Stromal cell of bone marrow (primary cell): ENCODE measurements around the gene PCSK4.
"Not testable (repeated sequence)": the region's sequence is repeated elsewhere in the genome, so short reads cannot be mapped to it uniquely, and the experiment has no call there.

Source experiments
- DNase-seq: peaks from one replicate; pipeline ENCODE4 v3.0.0-alpha.2; 2012; ENCODE audit warnings: low read depth

The PCSK4 gene

DNA sequence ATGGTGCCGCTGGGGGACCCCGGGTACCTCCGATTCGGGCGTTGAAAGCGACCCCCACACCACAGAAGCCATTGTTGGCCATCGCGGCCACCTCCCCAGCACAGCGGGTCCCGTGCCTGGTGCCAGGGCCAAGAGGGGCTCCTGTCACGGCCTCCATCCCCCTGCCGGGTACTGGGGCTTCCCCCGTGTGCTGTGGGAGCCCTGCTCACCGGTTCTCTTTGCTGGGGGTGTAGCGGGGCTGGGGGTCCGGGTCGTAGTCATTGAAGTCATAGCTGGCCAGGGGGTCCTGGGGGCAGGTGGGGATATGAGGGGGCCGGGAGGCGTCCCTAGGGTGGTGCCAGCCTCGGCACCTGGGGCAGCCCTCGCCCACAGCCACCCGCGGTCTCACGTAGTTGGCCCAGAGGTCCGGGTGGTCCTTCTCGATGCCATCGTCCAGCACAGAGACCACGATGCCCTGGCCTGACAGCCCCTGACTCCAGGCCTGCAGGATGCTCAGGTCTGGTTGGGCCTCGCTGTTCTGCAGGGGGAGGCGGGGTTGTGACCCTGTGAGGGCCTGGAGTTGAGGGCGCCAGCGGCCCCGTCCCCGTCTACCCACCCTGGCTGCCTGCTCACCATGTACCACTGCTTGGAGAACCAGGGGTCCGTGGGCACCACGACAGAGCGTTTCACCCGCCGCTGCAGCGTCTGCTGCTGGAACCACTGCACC lies 2.4 kb downstream of the PCSK4 start:
- DNase-seq, result no peak

DNA sequence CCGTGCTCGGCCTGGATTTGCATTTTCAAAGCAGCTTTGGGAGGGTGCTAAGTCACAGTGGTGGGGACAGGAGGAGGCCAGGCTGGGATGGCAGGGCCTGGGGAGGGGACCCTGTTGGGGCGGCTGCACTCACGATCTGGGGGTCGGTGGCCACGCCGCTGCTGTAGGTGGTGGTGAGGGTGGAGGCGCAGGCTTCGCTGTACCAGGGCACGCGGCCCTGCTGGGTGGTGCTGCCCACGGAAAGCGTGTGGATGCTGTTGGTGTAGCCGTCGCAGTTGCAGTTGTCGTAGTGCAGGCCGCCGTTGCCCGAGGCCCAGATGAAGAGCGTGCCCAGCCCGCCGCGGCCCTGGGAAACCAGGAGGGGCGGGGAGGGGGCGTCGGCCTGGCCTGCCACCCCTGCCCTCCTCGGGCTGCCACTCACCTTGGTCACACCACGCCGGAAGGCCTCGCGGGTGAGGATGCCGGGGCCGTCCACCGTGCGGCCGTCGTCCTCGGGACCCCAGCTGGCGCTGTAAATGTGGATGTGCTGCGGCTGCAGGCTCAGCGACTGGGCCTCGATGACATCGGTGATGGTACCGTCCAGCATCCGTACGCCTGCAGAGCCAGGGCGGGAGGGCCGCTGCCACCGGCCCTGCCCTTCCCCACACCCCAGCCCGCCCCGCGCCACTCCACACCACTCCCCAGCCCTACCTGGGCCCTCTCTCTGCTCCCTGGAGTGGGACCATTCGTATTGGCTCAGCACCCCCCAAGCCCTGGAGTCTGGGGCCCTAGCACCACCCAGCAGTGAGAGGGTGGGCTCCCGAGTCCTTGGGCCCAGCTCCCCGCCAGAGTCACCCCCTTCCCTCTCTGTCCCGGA lies 3.2 kb downstream of the PCSK4 start:
- no peak for DNase-seq

DNA sequence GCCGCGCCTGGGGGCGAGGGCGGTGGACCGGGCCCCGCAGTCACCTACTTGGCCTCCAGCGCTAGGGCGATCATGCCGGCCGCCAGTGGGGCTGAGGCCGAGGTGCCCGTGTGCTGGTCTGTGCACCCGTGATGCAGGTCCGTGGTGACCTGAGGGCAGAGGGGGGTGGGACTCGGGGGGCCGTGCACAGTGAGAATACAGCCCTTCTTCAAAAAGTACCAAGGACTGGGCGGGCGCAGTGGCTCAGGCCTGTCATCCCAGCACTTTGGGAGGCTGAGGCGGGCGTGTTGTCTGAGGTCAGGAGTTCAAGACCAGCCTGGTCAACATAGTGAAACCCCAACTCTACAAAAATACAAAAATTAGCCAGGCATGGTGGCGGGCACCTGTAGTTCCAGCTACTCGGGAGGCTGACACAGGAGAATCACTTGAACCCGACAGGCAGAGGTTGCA lies 6.1 kb downstream of the PCSK4 start:
- no peak for DNase-seq

DNA sequence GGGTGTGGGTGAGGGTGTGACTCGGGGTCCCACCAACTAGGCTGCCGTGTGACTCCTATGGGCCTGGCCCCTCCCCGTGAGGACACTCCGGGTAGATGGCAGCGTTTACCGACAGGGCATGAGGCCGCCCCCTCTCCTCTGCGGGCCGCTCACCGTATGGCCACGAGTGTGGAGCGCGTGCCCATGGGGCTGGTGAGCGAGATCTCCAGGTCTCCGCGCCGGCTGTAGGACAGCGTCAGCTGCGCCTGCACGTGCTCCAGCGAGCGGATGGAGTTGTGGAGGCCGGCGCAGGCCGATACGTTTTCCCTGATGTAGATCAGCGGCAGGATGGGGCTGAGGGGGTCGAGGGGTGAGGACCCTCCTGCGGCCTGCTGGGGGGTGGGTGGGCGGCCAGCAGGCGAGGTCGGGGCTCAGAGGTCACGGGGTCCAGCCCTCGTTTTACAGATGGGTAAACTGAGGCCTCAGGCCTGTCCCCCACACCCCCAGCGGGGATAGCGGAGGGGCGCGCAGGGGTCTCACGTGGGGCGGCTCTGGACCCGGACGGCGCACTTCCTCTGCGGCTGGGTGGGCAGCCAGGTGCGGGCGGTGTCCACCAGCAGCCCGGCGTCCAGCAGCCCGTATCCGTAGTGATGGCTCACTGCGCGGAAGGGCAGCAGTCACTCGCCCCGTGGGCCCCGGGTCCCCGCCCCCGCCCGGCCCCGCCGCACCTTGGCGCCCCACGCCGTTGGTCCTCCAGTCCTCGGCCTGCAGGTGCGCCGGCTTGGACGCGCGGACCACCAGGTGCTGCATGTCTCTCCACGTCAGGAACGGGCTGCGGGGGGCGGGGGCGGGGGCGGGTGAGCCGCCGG lies 6.8 kb downstream of the PCSK4 start:
- DNase-seq, result no peak

DNA sequence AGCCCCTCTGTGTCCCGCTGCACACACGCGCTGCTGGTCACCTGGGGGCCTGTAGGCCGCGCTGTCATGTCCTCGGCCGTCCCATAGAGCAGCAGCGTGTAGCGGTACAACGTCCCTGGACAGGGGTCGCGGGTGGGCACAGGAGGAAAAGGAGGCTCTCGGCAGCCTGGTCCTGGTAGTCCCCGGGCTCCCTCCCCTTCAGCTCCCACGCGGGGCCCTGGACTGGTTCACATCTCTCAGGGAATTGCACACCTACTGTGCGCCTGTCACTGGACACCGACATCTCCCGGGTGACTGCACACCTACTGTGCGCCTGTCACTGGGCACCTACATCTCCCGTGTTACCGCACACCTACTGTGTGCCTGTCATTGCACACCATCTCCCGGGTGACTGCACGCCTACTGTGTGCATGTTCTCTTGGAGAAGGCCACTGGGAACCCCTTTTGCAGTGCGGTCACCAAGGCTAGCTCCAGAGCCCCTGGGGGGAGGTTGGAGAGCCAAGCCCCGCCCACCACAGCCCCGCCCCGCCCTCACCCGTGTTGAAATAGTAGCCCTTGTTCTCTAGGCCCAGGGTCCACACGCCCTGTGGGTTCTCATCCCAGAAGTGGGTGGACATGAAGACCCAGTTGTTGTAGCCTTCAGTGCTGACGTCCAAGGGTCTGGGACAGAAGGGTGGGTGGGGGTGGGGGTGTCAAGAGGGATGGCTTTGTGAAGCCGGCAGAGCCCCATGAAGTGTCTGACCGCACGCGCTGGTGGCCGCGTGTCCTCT lies 7.6 kb downstream of the PCSK4 start:
- no peak for DNase-seq

DNA sequence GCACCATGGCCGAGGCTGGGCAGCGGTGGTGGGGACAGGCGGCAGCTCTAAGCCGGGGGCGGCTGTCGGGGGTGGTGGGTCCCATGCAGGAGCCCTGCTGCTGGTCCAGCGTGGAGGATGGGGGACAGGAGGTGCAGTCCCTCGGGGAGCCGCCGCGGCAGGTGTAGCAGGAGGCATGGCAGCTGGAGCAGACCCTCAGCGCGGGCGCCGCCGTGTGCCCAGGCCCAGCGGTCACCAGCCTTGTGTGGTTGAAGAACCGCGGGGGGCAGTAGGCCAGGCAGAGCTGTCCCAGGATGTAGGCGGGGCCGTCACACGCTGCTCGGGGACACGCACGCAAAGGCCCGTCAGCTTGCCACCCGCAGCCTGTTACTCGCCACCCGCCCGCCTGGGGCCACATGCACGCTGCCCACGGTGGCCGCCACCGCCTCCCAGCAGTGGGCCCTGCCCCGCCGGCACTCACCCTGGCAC lies 8.2 kb downstream of the PCSK4 start:
- no peak for DNase-seq

DNA sequence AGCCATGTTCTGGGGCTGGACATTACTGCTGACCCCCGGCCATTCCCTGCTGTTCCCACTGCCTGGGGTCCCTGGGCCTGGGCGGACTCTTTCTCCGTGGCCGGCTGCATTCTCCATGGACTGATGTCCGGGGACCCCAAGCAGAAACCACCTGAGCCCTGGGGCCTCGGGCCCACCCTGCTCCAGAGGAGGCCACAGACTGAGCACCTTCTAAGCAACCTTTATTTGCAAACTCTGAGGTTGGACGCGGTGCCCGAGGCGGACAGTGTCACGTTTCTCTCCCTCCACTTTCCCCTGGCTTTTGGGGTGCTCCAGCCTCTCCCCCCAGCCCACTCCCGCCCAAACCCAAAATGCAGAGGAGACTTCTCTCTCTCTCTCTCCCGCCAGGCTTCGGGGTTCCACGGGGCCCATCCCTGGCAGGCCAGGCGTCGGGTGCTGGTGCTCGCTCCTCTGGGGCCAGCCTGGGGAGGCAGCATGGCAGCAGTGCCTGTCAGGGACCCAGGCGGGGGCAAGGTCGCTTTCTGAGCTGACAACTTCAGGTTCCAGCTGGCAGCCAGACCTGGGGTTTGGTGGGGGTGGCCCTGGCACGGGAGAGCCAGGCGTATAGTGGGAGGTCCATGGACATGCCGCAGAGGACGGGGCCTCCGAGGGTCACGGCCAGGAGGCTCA lies 8.8 kb downstream of the PCSK4 start:
- no peak for DNase-seq

DNA sequence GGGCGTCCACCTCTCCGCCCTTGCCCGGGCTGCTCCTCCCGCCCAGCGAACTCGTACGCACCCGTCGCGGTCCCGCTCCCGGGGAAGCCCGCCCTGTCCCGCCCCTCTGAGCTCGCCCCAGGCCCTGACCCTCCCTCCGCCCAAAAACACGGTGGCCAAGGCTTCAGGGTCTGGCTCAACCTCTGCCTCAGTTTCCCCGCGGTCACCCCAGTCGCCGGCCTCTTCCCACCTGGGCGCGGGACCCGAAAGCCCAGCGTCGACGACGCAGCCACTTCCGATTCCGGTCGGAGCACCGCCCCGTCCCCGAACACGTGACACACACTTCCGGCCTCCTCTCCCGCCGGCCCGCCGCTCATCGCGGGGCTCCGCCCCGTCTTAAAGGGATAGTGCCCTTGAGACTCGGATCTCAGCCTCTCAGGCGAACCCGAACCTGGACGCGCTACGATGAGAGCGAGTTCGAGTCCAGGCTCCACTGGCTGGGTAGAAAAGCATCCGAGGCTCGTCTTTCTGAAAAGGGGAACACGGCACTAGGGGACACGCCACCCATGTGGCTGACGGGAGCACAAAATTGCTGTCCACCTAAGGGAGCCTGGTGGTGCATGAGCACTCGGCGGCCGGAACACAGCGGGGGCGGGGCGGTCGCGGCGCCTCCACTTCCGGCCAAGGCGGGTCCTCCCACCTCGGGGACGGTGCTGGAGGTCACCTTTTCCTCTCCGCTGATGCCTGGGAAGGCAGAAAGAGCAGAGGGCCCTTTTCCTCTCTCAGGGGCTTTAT lies 11.0 kb downstream of the PCSK4 start, which contains the start of gene C19orf25:
TSS of gene C19orf25 (minus strand) at position 282 of the 774 bp plus-strand sequence. CDS start 312 bp downstream, outside the sequence.
- DNase-seq, result peak; percentile 88

DNA sequence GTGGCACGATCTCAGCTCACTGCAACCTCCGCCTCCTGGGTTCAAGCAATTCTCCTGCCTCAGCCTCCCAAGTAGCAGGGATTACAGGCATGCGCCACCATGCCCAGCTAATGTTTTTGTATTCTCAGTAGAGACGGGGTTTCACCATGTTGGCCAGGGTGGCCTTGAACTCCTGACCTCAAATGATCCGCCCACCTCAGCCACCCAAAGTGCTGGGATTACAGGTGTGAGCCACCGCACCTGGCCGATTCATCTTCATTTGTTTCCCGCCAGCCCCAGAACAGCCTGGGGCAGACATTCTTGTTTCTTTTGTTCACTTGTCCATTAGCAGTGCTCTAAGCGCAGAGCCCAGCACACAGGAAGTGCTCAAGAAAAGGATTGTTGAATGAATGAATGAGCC lies 13.1 kb downstream of the PCSK4 start:
- not testable (repeated sequence) for DNase-seq

DNA sequence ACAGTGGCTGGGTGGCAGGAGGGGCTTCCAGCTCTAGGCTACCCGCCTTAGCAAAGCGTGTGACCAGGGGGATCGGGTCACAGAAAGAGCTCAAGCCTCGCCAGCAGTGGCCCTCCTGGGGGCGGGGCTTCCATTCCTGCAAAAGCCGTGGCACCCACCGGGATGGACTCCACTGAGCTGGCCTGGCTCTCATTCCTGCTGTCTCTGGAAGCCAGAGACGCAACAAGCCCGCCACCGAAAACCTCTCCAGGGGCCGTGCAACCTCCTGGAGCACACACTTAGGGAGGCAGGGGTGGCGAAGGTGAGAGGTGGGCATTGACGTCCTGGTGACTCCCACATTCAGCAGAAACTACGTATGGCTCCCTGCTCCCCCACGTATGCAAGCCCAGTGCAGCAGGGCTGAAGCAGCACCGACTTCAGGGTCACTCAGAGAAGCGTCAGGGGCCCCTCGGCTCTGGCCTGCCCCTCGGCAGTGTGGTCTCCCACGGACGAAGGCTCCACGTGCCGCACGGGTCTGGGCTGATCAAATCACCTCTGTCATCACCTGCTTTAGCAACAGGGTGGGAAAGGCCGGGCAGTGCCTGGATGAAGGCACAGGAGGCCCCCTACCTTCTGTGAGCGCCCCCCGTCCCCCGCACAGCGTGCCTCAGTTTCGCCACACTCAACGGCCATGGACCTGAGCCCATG lies 14.3 kb downstream of the PCSK4 start:
- DNase-seq, result no peak

DNA sequence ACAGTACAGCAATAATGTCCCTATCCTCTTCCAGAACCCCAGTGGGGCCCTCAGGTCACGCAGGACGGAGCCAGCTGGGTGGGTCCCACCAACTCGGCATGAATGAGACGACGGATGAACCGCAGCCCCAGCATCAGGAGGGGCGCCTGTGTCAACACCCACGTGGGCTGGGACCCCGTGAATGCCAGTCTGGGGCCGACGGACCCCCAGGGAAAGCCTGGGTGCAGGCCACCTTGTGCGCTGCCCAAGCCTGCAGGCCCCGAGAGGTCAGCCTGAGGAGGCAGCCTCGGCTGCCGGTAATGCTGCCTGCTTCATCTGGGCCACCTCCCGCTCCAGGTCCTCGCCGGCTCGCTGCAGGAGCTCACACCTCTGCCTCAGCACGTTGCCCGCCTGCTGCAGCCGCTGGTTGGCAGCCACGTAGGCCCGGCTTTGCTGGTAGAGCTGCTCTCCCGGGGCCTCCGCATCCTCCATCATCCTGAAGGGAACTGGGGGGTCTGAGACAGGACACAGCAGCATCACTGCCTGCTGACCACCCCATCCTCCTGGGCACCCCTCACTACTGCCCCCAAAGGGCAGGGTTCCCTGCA lies 15.3 kb downstream of the PCSK4 start:
- DNase-seq, result no peak

DNA sequence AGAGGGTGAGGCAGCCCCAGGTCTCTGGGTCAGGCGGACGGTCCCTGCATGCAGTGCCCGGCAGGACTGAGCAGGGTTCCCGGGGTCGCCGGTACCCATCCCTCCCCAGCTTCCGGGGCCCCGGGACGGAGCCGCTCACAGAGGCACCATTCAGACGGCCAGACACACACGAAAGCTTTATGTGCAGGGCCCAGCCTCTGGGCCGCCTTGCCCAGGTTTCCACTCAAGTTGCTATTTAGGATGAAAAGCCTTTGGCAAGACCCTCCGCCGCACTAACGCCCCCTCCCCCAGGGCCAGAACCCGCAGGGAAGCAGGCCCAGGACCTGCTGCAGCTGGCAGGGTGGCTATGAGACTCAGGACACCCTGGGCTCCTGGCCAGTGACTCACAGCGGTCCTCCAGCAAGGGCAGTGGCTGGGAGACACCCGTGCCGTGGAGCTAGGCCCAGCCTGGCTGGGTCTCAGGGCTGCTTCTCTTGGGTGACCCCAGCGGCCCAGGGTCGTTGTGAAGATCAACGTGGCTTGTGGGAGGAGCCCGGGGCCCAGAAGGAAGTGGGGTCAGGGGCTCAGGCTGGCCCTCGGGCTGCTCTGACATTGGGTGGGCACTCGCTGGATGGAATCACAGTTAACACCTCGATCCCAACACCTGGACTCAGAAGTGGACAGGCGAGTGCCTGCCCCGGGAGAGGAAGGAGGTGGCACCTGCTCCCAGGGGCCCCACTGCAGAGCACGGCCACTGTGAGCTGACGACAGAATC lies 16.0 kb downstream of the PCSK4 start:
- no peak for DNase-seq

DNA sequence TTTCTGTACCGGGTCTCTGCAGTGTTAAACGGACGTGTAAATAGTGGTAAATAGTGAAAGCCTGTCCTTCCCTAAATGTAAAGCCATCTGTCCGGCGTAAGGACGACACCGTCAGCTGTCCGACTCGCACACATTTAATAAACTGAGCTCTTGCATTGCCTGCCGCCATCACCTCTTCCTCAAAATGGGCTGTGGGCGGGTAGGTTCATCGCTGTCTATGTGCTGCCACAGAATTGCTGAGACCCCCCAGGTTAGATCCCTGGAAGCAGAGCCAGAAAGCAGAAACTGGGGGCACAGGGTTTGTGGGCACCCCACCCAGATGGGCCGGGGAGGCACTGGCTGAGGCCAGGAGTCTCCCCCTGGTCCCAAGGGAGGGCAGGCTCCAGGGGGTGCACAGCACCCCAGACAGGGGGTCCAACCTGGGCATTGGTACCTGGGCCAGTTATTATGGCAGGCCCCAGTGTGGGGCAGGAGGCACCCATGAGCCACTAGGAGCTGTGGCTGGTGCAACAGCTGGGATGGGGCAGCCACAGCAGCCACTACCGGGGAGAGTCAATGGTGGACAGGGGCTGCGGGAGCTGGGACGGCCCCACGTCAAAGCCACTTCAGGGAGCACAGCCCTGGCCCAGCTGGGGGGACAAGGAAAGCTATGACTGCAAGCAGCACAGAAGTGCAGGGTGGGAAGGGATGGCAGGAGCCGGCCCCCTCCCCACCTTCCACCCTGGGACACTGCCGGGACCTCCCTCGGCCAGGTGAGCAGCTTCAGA lies 16.9 kb downstream of the PCSK4 start:
- no peak for DNase-seq

DNA sequence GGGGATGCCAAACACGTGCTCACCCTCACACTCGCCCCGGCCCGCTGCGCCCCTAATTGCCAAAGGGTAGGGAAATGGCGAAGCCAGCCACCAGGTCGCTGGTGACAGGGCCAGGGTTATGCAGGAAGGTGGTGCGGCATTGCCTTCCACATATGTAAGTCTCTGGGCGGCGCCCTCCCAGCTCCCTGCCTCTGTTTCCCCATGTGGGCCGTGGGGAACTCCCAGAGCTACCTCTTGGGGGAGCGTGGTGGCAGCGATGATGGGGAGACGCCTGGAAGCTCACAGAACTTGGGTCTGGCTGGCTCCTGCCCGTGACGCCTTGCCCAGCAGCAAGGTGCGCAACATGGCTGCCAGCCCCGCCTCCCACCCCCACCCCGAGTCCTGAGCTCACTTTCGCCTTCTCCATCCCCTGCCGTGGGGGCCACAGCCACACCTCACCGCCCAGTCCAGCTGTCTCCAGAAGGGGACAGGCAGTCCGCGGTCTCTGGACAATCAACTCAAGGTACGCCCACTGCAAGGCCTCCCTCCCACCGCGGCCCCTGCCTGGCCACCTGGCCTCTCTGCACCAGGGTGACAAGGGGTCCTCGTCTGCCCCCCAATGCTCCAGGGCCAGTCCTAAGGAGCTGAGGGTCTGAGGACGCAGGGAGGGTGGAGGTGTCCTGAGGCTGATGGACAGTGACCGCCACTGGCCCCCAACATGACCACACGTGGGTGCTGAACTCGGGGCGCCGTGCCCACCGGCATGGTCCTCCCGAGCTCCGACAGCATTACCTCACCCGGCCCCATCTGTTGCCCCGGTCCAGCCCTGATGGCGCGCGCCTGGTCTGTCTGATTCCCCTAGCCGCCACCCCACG lies 17.7 kb downstream of the PCSK4 start:
- DNase-seq, result no peak

DNA sequence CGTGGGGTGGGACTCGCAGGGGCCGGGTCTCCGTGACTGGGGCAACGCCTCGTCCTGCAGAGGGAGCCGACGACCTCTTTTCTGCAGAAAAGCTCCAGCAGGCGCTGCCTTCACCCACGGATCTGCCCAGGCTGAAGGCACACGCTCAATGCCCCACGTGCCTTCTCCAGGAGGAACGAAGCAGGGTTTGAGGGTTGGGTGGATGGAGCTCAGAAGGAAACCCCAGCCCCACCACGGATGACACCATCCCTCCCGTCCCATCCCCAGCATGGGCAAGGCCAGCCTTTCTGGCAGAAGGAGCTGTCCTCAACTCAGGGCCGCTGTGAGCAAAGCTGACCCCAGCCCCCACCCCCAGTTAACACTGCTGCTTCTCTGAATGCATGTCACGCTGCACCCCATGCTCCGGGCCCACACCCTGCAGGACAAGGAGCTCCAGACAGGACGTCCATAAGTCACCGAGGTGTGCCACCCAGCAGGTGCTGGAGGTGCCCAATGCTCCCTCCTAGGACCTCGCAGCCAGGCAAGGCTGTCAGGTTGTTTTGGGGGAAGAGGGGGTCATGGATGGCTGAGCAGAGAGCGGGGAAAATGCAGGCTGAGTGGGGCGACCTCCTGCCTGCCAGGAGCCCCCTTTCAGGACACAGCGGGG lies 18.5 kb downstream of the PCSK4 start:
- no peak for DNase-seq

DNA sequence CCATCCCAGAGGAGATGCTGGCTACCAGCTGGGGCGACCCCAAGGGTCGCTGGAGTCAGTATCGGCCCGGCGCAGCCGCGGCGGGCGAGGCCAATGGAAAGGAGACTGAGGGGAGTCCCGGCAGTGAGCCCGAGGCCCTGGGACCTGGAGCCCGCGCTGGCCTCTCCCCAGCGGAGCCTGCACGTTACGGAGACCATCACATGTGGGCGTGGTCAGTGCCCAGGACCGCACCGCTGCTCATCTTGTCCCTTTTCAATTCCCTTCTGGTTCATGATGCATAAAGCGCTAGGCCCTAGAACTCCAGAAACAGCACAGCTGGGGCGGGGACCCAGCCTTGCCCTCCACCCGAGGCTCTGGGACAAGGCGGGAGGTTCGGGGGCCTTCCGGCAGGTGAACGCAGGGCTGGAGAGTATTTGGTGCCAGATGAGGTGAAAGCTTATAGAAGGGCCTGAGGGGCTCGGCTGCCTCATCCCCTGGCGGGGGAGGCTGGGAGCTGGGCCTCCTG lies 19.1 kb downstream of the PCSK4 start:
- no peak for DNase-seq
